HL-60 (cell line): ENCODE measurements around the gene FLYWCH1.

Experiments used
- DNase-seq, 2 experiments: peaks; one replicate each; pipeline ENCODE4 v3.0.0-alpha.2; 2010 to 2020; ENCODE audit warnings: low read depth in 1 of 2, low spot score in 1 of 2
- H3K27ac ChIP-seq: fragments of 250-450 bp; sonication (Bioruptor Pico); replicated peaks from 2 replicates; pipeline ENCODE4 v1.5.1; 2020; ENCODE audit warnings: mild to moderate bottlenecking, moderate library complexity
- H3K27me3 ChIP-seq: fragments of 250-450 bp; sonication (Bioruptor Pico); 2 replicates; pipeline ENCODE4 v1.5.1; 2021; ENCODE audit warnings: mild to moderate bottlenecking, moderate library complexity; ENCODE audit not compliant: insufficient read depth, poor library complexity, severe bottlenecking
- H3K4me3 ChIP-seq: replicated peaks from 2 replicates; pipeline ENCODE4 v1.5.1; 2011; ENCODE audit warnings: mild to moderate bottlenecking, control low read depth, low read length; ENCODE audit not compliant: insufficient read depth
- GABPA ChIP-seq: IDR thresholded peaks from 2 replicates; pipeline ENCODE4 v1.6.1; 2012; ENCODE audit warnings: low read depth
- POLR2AphosphoS5 ChIP-seq: IDR thresholded peaks from 2 replicates; pipeline ENCODE4 v1.6.1; 2012; ENCODE audit warnings: low read depth
- SPI1 ChIP-seq: IDR thresholded peaks from 2 replicates; pipeline ENCODE4 v1.6.1; 2012; ENCODE audit warnings: low read depth, mild to moderate bottlenecking, borderline replicate concordance
- TF ChIP-seq, protein P1 (sequence below): IDR thresholded peaks from one replicate; pipeline ENCODE4 v1.5.1; 2011; ENCODE audit warnings: low read length, control low read depth, inconsistent platforms; ENCODE audit not compliant: insufficient read depth
- TF ChIP-seq, protein P2 (sequence below): IDR thresholded peaks from 2 replicates; pipeline ENCODE4 v1.6.1; 2012; ENCODE audit warnings: low read depth; ENCODE audit not compliant: insufficient replicate concordance

Gene FLYWCH1

DNA sequence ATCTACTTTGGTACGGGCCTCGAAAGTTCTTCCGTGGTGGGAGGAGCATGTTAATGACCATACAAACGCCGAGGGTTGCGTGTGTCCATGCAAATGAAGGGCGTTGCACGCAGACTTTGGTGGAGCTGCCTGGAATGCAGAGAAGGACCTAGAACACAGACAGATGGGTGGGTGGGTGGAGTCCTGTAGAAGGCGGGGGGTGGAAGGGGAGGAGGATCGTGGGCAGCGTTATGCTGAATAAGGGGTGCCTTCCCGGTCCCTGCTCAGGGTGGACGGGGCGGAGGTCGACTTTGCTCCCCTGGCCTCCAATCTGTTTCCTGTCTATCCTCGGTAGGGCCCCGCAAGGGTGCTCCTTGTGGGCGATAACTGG lies 56.6 kb downstream of the FLYWCH1 start:
- peaks cover 9% of the 10 kb centered on the region for H3K27me3 ChIP-seq
- TF ChIP-seq, protein P1, sequence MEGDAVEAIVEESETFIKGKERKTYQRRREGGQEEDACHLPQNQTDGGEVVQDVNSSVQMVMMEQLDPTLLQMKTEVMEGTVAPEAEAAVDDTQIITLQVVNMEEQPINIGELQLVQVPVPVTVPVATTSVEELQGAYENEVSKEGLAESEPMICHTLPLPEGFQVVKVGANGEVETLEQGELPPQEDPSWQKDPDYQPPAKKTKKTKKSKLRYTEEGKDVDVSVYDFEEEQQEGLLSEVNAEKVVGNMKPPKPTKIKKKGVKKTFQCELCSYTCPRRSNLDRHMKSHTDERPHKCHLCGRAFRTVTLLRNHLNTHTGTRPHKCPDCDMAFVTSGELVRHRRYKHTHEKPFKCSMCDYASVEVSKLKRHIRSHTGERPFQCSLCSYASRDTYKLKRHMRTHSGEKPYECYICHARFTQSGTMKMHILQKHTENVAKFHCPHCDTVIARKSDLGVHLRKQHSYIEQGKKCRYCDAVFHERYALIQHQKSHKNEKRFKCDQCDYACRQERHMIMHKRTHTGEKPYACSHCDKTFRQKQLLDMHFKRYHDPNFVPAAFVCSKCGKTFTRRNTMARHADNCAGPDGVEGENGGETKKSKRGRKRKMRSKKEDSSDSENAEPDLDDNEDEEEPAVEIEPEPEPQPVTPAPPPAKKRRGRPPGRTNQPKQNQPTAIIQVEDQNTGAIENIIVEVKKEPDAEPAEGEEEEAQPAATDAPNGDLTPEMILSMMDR: no peak
- TF ChIP-seq GABPA: no peak
- TF ChIP-seq SPI1: no peak
- TF ChIP-seq, protein P2, sequence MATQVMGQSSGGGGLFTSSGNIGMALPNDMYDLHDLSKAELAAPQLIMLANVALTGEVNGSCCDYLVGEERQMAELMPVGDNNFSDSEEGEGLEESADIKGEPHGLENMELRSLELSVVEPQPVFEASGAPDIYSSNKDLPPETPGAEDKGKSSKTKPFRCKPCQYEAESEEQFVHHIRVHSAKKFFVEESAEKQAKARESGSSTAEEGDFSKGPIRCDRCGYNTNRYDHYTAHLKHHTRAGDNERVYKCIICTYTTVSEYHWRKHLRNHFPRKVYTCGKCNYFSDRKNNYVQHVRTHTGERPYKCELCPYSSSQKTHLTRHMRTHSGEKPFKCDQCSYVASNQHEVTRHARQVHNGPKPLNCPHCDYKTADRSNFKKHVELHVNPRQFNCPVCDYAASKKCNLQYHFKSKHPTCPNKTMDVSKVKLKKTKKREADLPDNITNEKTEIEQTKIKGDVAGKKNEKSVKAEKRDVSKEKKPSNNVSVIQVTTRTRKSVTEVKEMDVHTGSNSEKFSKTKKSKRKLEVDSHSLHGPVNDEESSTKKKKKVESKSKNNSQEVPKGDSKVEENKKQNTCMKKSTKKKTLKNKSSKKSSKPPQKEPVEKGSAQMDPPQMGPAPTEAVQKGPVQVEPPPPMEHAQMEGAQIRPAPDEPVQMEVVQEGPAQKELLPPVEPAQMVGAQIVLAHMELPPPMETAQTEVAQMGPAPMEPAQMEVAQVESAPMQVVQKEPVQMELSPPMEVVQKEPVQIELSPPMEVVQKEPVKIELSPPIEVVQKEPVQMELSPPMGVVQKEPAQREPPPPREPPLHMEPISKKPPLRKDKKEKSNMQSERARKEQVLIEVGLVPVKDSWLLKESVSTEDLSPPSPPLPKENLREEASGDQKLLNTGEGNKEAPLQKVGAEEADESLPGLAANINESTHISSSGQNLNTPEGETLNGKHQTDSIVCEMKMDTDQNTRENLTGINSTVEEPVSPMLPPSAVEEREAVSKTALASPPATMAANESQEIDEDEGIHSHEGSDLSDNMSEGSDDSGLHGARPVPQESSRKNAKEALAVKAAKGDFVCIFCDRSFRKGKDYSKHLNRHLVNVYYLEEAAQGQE: no peak
- no peak for TF ChIP-seq POLR2AphosphoS5
- no peak for DNase-seq
- no peak overlapping the region for H3K27ac ChIP-seq
- H3K4me3 ChIP-seq: peak overlapping the region; percentile 87; the same call in 1 of the 2 replicates

DNA sequence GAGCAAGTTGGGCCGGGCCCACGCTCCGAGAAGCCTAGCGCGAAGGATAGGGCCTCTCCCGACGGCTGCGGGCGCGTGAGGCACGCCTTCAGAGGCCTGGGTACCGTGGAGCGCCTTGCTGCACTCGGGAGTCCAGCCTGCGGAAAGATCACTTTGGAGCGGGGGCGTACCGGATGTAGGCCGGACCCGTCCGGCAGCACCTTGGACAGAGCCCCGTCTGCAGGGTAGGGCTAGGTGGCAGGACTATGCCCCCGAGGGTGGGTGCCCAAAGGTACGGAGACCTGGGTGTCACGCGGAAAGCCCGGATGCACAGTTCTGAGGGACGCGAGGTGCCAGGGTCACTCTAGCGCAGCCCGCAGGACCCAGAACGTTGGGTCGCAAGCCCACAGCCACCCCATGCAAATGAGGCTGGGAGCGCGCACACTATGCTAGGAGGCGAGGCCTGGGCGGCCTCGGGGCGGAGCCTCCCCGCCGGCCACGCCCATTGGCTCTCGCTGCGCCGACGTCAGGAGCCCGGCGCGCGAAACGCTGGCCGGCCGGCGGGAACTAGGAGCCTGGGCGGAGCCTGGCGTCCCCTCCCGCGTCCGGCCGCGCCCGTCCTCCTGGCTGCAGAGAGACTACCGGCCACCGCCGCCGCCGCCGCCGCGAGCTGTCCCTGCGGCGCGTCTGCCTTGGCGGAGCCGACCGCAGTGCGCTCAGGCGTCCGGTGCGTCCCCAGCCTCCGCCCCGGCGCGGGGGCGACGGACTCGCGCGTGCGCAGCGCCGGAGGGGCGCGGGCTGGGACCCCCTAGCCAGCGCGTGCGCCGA lies 57.2 kb downstream of the FLYWCH1 start, which contains the start of gene PAQR4:
TSS of gene PAQR4 (plus strand) at position 611 of the 807 bp plus-strand sequence. CDS start 327 bp downstream, outside the sequence.
- Histone ChIP-seq H3K27me3 (peaks cover 3% of the 10 kb centered on the region), H3K27ac (peak within 1 kb of the TSS; percentile 91), H3K4me3 (peak within 1 kb of the TSS; percentile 87)
- DNase-seq: peak; percentile 83
- TF ChIP-seq SPI1 (no peak), POLR2AphosphoS5 (peak; percentile 44; the same call in 1 of the 2 replicates), GABPA (peak; percentile 45)
- TF ChIP-seq, protein P1: no peak
- TF ChIP-seq, protein P2: peak; percentile 99

DNA sequence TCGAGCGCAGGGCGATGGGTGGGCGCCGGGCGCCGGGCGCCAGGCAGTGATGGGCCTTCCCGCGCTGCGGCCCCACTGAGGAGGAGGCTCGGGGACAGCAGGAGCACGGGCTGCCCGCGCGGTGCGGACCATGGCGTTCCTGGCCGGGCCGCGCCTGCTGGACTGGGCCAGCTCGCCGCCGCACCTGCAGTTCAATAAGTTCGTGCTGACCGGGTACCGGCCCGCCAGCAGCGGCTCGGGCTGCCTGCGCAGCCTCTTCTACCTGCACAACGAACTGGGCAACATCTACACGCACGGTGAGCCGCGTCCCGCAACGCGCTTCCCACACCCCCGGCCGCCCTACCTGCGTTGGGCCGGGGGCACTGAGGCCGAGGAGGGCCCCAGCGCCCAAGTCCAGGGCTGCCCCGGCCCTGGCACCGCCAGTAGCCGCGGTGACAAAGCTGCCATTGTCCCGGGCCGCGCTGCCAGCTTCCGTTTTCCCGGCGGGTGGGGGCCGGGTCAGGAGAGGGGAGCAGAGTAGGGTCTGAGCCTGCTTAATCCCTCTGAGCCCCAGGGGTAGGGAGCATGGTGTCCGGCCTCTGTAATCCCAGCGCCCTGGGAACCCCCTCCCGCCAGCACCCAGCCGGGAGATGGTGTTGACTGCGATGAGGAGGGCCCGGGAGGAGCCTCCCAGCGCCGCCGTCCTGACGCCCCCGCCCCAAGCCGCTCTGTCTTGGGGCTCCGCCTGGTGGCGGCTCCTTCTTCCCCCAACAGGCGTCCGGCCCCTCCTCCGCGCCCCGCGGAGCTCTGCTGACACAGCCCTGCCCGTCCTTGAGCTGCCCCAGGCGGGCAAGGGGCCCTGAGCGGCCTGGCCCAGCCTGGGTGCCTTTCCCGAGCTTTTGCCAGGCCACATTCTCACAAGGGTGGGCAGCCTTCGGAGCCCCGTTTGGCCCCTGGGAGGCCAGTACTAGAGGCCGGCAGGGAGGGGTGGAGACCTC lies 58.1 kb downstream of the FLYWCH1 start:
- H3K27ac ChIP-seq: peak overlapping the region; percentile 91
- peak in 1 of 2 experiments; percentile 88 for DNase-seq

More for the DNA sequence above, 58.1 kb downstream of the FLYWCH1 start:
- TF ChIP-seq, protein P2: no peak
- TF ChIP-seq, protein P1: peak; percentile 26
- TF ChIP-seq SPI1 (no peak), POLR2AphosphoS5 (peak; percentile 40; the same call in 1 of the 2 replicates), GABPA (0 out of 2 replicates have a peak, but pooled peaks have one; percentile 24)
- H3K4me3 ChIP-seq: peak overlapping the region; percentile 87
- H3K27me3 ChIP-seq: no peaks in the 10 kb centered on the region
